Measurements from ENCODE around the gene PNPLA2. TPM values are rescaled to one million over a fixed set of nuclear protein-coding genes. Genes with fewer than 3 reads are reported as not detected.

Gene PNPLA2
- total and polyA plus RNA-seq, 2 of the 8 experiments (the other 6 are each of a cell fraction or from before 2014, with no cell fraction given), result 30.9 to 62.1 TPM

DNA sequence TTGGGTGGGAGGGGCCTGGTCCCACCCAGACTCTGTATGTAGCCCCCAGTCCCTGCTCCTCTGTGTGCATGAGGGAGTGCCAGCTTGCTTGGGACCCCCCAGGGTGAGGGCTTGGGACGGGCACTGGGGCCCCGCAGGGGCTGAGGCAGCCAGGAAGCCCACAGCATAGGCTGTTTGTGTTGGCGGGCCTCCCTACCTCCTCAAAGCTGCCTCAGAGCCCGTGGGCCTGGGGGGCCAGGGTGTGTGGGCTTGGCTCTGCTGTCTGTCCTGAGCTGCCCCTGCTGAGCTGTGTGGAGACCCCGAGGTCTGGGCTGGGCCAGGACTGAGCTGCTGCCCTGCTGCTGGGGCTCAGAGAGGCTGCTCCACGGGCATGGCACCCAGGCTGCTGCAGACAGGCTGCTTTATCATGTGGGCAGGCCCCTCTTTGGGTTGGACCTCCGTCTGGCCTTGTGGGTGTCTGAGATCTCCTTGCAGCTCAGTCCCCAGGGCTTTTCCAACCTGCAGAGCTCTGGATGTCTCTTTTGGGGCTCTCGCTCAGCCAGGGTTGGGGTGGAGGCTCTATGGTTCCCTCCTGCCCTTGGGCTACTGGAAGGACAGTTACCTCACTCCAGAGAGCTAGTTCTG is 27.3 kb downstream of the PNPLA2 start (continued):
- TF ChIP-seq TBP (IDR thresholded peaks at IDR 0.05; ENCODE audit: low read depth, low read length), result no peak
- TF ChIP-seq CBX8 (IDR thresholded peaks at IDR 0.05; ENCODE audit: borderline replicate concordance, low read depth, low read length), result no peak
- TF ChIP-seq, protein P1, sequence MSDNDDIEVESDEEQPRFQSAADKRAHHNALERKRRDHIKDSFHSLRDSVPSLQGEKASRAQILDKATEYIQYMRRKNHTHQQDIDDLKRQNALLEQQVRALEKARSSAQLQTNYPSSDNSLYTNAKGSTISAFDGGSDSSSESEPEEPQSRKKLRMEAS (IDR thresholded peaks at IDR 0.05), result no peak

All from H1 (cell line).